GM21723 (cell line): Measurements from ENCODE around the gene DAB1.

Experiments
- ATAC-seq: cut with Tn5 transposase; IDR thresholded peaks from one replicate; pipeline ENCODE4 v1.9.1; 2021; ENCODE audit warnings: mild to moderate bottlenecking, moderate library complexity; ENCODE audit not compliant: unreplicated experiment

DAB1 gene

DNA sequence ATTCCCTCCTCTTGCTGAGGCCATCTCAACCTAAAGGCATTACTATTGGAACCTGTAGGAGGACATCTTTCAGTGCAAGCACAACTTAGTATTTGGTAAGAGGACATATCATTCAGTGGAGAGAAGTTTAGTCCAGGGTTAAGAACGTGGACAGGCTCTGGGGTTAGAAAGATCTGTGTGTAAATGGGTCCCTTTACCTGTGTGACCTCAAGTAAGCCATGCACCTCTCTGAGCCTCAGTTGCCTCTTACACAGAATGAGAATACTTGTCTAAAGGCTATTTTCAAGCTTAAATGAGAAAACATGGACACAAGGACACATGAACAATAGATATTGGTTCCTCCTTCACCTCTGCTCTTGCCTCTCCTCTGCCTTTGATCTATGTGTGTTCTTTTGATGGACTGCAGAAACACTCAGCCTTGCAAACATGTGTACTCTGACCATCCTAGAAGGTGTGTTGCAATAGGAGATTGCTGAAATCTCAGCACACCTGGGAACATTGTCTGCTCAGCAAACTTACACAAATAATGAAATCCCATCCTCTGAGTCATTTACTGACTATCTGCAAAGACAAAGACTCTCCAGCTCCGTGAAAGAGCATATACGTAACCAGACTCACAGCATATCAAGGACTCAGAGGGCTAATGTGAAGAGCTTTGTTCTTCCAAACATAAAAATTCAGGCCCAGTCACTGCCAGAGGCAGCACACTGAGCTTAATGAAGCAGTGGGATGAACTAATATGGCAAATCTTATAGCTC, 143.8 kb downstream of the DAB1 start:
- ATAC-seq, result no peak

DNA sequence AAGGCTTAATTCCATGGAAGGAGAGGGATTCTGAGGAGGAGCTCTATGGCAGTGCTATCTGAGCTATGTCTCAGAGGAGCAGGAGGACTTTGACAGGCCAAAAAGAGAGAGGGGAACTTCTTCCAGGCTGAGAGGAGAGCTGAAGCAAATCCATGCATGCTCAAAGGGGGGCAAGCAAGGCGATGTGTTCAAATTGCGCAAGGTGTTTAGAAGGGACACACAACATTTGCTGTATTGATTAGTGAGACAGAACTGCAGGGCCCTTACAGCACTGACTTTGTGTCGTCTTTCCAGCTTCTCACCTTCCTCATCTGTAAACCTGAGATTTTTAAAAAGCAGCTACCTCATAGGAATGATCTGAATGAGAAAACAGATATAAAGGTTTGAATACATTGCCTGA, 145.3 kb downstream of the DAB1 start:
- ATAC-seq, result no peak

DNA sequence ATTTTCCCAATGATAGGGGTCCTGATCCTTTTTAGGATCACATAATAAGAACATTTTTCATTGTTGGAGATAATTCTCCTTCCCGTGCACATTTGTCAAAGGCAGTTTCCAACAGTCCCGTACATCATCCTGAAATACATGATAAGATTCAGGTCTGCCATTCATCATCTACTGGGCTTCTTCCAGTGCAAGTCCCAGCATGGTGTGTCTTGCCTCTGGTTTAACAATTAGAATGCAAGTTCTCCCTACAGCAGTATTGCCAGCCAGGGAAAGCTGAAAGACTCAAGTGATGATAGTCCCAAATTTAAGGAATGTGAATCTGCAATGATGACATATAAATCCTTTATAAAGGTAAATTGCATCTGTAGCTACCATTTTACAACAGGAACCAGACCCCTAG, 146.2 kb downstream of the DAB1 start:
- no peak for ATAC-seq

DNA sequence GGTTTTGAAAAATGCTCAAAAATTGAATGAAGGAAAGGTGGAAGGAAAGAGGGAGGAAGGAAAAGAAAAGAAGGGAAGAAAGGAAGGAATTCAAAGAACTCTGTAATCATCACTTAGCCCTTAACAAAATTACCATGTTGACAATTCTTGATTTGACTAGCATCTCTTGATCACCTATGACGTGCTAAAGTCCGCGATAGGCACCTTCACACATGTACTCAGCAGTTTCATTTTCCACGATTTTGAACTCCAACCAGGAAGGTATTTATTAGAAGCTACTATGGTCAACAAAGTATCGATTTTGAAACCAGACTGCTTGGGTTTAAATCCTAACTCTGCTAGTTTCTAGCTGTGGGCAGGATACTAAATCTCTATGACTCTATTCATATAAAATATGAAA, 146.9 kb downstream of the DAB1 start:
- no peak for ATAC-seq

DNA sequence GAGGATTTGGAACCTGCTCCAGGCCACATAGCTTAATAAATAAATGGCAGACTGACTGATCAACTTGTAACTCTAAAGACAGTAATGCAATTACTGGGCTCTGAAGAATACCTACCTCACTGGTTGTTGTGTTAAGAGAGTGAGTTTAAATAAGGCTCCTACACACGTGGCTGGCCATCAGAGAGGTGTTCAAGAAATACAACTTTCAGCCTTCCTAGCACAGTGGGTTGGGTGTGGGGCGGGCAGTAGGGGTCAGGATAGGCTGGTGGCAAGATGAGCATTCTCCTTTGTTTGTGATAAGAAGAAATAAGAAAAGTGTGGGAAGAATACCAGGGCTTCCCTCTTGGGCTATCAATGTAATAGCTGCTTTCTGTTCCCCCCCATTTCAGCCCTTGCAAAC, 151.3 kb downstream of the DAB1 start:
- ATAC-seq, result no peak

DNA sequence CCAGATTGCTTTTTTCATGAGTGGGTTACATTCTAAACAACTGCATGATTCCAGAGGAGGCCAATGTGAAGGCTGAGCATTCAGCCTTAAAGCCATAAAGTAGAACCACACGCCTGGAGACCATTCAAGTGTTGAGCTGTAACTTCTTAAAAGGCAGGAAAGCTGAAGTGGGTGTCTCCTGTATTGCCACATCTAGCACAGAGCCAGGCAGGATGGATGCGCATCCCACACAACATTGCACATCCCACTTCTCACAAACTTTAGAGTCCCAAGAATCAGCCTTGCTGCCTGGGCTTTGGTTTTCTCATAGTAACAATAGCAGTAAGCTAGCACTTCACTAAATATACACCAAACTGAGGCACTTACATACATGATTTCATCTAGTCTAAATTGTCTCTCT, 151.7 kb downstream of the DAB1 start:
- no peak for ATAC-seq

DNA sequence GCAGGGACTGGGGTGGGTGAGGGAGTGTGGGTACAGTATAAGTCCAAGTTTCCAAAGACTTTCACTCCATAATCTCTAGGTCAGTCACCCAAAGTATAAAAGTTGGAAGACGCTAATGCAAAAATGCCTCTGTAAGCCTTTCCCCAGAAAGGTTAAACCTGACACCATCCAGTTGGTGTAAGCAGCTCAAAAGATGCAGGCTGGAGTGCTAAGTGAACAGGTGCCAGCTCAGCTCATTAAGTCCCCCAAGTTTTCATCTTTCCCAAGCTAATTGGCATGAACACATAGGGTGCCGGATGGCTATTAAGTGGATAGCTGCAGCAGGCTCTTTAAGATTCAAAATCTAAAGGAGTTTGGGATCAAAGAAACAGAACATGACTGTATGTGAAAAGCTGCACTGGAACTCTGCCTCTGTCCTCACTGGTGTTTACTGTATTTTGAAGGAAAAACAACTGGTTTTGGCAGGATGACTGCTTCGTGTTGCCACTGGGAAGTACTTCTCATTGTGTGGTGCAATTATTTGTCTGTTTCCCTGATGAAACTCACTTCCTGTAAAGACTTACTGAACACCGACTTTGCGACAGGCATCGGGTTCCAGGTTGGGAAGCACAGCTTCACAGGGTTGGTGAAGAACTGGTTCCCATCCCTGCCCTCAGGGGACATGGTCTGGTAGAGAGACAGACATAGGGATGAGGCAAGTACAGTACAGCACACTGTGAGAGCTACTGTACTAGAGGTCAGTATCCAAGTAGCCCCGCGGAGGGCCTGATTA, 152.7 kb downstream of the DAB1 start:
- ATAC-seq, result no peak

DNA sequence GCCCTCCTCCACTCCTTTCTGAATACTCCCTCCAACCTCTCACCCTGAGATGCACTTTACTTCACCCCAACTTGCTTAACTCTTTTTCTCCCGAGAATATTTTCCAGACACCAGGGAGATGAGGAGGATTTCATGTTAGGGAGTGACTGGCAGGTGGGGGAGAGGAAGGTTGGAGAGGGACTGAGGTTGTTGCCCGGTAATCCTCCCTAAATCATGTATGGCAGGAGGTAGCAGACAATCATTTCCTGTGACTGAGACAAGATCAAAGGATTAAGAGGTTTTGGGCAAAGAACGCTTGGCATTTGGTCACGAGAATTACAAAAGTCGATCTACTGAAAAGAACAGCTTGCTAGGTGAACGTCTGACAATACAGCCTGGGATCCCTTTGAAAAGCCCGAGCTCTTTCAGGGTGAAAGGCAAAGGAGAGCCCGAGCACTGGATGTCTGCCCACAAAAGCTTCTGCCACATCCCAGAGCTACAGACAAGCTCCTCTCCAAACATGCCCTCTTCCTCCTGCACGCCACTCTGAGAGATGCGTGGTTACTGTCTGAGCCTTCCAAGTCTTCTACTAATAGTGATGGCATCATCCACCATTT, 154.1 kb downstream of the DAB1 start:
- no peak for ATAC-seq

DNA sequence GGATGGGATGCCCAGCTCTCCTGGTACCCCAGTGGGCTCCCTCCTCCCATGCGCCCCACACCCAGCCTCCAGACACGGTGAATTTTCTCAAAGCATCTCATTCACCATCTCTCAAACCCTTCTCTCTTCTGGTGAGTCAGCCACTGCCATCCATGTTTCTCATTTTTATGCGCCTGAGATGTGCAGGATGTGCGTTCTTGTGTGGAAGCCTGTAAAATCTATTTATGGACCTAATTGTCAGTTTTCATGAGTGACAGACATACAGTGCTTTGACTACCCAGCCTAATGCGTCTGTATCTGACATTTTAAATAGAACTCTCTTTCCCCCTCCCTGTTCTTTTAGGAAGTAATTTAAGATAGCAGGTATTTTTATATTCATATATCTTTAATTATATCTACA, 158.8 kb downstream of the DAB1 start:
- no peak for ATAC-seq

DNA sequence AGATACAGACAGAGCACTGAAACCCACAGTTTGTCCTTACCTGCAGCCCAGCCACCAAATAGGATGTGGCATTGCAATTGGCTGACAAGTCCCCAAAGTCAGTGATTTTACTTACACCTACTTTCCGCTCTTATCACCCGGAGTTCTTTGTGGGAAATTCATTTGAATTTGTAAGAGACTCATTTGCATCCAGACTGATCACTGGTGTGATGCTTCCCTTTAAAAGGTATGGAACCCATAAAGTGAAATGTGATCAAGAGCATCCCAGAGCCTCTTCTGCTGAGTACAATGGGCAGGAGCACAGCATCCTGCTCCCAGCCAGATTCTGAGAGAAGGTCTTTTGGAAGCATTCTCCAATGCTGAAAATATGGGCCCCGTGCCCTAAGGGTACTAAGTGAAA, 161.4 kb downstream of the DAB1 start:
- ATAC-seq, result no peak

DNA sequence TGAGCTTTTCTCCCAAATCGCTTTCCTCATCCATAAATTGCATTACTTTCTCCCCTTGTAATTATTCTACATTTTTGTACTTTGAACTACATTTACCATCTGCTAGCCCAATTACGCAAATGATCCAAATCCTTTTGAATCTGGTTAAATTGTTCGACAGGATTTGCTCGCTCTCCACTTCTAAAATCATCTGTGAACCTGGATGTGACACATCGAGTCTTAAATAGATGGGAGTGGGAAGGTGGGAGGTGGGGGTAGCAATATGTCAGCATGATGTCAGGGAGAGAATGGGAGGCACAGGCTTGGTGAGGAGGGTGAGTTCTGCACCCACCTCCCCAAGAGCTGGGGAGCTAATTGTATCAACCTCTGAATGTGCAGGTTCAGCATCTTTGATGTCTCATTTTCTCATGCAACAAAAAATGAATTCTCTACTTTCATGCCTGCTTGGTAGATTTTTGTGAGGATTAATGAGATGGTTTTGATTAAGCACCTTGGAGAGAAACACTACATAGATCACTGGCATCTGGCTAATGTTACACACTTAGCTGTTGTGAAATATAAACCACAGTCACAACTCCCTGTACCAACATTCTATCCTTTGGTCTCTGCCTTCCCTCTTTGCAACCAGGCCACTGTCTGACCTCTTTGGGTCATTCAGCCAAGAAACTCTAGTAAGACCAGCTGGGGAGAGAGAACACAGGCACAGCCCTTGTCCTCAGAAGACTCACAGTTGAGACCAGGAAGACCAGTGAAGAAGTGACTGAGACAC, 165.1 kb downstream of the DAB1 start:
- no peak for ATAC-seq

DNA sequence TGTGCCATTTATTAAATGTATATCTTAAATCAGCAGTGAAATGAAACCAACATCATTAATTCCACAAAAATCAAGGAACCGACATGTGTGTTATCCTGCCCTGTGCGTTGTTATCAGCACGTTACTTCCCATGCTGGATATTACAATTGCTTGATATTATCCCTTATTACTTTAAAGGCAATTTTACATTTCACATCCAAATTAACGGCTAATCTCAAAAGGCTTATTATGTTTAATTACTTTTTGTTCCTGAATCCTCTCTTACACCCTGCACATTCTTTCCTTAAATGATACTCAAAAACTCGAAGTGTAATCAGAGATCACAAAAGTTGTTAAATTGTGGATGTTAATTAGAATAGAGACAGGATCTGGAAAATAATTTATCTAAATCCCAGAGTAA, 167.9 kb downstream of the DAB1 start:
- ATAC-seq, result no peak

DNA sequence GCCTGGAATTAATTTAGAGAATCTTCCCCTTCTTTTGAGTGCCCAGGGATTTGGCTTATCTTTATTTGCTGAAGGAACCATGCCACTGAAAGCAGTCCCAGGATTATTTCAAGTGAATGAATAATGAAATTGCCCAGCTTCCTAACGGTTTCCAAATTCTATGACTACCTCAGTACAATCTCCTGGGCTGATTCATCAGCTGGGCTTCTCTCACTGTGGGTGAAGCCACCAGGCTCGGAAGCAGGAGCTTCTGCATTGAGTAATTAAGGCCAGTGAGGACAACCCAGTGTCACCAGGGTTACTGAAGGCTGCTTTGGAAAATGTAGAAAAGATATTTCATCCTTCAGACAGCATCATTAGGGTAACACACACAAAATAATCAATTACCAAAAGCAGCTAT, 169.8 kb downstream of the DAB1 start:
- ATAC-seq, result no peak

DNA sequence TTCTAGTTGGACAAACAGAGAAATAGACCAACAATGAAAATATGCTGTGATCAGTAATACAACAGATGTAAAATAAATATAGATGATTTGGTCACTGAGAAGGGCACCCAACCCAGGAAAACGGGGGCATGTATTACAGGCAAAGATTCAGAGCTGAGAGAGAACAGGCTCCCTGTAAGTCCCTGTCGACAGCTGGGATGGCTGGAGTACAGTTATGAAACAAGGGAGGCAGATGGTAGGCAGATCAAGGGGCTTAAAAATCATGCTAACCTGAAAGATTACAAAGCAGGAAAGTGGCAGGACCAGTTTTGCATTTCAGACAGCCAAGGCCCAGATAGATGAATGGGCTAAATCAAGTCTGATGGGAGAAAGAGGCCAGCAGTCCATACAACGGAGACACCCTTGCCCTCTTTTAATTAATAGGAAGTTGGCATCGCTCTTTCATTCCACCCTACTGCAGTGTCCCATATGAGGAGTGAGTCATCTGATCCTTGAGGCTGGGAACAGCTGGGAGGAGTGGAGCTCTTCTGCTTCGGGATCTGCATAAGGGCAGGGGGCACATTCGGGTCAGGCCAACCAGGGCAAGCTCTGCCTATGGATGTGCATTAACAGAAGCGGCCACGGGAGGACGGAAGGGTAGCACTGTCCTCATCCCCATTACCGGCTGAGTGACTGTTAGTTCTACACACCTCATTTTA, 171.1 kb downstream of the DAB1 start:
- ATAC-seq, result no peak

DNA sequence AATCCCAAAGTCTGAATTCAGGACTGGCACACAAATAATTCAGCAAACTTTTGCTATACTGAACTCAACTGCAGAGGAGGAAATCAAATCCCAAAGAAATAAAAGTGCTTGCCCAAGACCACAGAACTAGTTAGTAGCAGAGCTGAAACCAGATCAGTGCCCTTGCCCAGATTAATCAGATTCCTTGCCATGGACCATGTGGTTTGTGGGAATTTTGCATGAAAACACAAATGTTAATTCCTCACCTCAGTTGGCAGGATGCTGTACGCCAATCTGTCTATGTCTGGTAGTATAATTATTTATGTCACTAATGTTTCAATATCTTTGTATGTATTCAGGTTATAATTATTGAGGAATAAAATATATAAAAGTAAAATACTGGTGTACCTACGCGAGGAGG, 173.8 kb downstream of the DAB1 start:
- ATAC-seq, result no peak

DNA sequence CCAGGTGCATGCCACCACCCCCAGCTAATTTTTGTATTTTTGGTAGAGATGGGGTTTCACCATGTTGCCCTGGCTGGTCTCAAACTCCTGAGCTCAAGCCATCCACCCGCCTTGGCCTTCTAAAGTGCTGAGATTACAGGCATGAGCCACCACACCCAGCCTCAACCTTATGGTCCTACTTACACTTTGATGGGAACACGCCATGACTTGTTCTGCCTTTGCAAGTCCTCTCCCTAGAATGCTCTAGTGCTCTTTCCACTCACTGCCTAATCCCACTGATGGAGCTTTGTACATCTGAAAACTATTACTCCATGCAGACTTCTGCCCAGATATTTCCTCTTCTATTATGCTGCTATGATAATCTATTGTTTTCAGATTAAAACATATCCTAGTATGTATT, 174.3 kb downstream of the DAB1 start:
- ATAC-seq, result no peak

DNA sequence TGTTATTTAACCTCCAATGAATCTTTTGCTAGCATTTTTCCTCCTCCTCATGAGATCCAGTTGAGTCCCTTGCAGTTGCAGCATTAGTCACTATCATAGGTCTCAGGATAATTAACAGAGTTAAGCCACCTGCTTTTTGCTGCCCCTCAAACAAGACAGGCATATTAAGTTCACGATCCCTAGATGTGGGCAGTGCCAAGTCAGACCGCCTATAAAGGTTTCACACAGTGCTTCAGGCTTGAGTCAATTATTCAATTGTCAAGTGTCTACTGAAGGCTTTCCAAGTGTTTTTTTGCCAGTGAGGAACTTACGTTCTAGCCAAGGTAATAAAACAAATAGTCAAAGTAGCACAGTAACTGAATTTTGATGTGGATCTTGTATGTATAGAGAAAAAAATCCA, 175.0 kb downstream of the DAB1 start:
- ATAC-seq, result no peak

DNA sequence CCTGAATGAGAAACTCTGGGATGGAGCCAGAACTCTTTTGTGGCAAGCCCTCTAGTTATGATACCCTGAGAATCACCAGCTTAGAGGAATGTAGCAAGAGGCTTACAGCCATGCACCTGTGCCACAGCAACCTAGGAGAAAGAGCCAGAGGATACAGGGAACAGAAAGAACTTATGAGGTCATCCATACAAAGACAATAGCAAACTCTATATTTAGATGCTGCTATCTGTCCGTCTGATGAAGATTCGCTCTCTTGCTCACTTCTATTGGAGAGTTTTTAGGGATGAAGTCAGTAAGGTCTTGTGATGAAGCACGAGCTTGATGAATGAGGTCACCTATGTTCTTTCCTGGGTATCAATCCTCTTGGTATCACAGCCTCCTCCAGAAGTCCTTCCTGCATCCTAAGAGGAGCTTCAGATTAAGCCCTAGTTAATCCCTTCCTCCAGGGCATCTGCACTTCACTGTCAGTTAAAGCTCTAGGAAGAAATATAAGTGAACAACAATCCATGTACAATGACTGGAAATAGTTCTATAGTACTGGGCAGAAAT, 185.6 kb downstream of the DAB1 start:
- no peak for ATAC-seq

DNA sequence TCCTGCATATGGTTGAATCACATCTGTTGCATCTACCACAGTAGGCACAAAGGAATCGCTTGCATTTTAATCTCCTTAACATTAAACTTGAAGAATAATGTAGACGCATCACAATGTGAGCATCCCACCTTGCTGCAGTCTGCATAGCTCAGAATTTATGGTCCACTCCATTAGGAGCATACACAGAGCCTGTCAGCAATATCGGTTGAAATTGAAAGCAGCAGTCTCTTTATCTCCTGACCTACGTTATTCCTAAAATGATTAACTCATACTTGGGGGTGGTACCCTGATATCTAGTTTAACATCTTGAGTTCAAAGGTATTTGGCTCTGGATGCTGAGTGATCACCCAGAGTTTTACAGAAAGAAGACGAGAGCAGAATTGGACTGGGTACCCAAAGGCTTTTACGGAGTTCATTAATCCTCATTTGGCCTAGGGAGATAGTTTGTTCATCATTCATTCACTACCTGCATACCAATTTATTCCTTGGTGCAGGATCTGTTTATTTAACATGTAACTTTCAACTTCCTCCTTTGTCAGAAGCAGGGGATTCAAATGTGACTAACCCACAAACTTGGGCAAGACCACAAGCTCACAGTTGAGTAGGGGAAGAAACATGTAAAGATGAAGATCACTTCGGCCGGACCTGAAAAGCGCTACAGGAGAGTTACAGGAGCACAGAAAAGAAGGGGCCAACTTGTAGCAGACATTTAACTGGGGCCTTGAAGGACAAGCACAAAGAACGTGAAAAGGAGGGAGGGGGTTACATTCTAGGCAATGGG, 187.9 kb downstream of the DAB1 start:
- ATAC-seq, result no peak

DNA sequence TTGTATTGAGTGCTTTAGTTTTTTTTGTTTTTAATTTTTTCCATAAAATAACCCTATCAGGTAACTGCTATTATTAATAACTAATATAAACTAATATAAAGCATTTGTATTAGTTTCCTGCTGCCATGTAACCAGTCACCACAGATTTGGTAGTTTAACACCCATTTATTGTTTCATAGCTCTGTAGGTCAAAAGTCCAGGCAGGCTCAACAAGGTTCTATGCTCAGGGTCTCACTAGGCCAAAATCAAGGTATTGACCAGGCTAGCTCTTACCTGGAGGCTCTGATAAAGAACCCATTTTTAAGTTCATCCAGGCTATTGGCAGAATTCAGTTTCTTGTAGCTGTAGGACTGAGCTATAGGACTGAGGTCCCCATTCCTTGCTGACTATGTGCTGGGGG, 189.4 kb downstream of the DAB1 start:
- no peak for ATAC-seq
